Activated CD4-positive, alpha-beta T cell treated with anti-CD3 and anti-CD28 coated beads for 24 hours (primary cell): ENCODE data around the gene MAPKAPK3.
A peak's percentile ranks its signal among the peaks of the same experiment; 100 is the strongest.

ENCODE experiments used
- DNase-seq, 2 donors: peaks; one replicate each; pipeline ENCODE4 v3.0.0-alpha.2; 2020; ENCODE audit warnings: low read depth in 2 of 2

Gene MAPKAPK3

GRCh38 chr3:50608278-50608677, 8.7 kb upstream of the MAPKAPK3 start:
- no peak for DNase-seq

GRCh38 chr3:50609071-50609762, 7.7 kb upstream of the MAPKAPK3 start:
- no peak for DNase-seq

- no peak for DNase-seq
Measured at GRCh38 chr3:50609763-50610085, 7.2 kb upstream of the MAPKAPK3 start.

- no peak for DNase-seq
Measured at GRCh38 chr3:50610181-50610971, 6.6 kb upstream of the MAPKAPK3 start.

GRCh38 chr3:50610992-50611463, 5.9 kb upstream of the MAPKAPK3 start:
- no peak for DNase-seq

GRCh38 chr3:50611464-50612233, 5.3 kb upstream of the MAPKAPK3 start, which contains the start of gene CISH:
Gene CISH, minus strand, starts transcription at chr3:50611774. Its CDS starts 124 bp downstream, at chr3:50611650.
- peak; percentile 97 to 98 for DNase-seq

- no peak for DNase-seq
Measured at GRCh38 chr3:50612234-50612882, 4.6 kb upstream of the MAPKAPK3 start.

GRCh38 chr3:50612970-50613846, 3.7 kb upstream of the MAPKAPK3 start:
- no peak for DNase-seq

- no peak for DNase-seq
Measured at GRCh38 chr3:50615190-50615589, 1.8 kb upstream of the MAPKAPK3 start.

- peak; percentile 82 for DNase-seq
Measured at GRCh38 chr3:50616003-50616769, 765 bp upstream of the MAPKAPK3 start.

GRCh38 chr3:50616770-50617095, 218 bp upstream of the MAPKAPK3 start:
- peak; percentile 90 to 95 for DNase-seq

- no peak for DNase-seq
Measured at GRCh38 chr3:50617911-50618481, 1.0 kb downstream of the MAPKAPK3 start.

GRCh38 chr3:50620420-50620819, 3.5 kb downstream of the MAPKAPK3 start:
- DNase-seq, result no peak

GRCh38 chr3:50620820-50621219, 3.9 kb downstream of the MAPKAPK3 start:
- DNase-seq, result no peak

GRCh38 chr3:50622881-50623280, 5.9 kb downstream of the MAPKAPK3 start:
- no peak for DNase-seq

GRCh38 chr3:50623840-50624474, 7.0 kb downstream of the MAPKAPK3 start:
- peak; percentile 21 to 52 for DNase-seq

GRCh38 chr3:50624634-50625033, 7.7 kb downstream of the MAPKAPK3 start:
- DNase-seq, result no peak

GRCh38 chr3:50625231-50626182, 8.6 kb downstream of the MAPKAPK3 start:
- no peak for DNase-seq
